Spleen (tissue), 11 donors: ENCODE results near the gene RIN2. TPM values are rescaled to one million over a fixed set of nuclear protein-coding genes. Genes with fewer than 3 reads are reported as not detected.
A peak's percentile ranks its signal among the peaks of the same experiment; 100 is the strongest.

ENCODE experiments used
- DNase-seq: peaks from one replicate; pipeline ENCODE4 v3.0.0-alpha.2; 2020
- H3K27ac ChIP-seq, 8 donors: fragments of 200-600 bp; sonication (generic) in 7 of 8; 1 replicate in 4 of 8; 2 replicates in 4 of 8; pipeline versions ENCODE4 v1.5.0 to v1.8.0; 2016 to 2021; ENCODE audit warnings: inconsistent platforms in 4 of 8, mild to moderate bottlenecking in 4 of 8, moderate library complexity in 1 of 8
- H3K27me3 ChIP-seq, 7 donors: fragments of 200-600 bp; sonication (generic) in 6 of 7; replicated peaks in 1 of 7; 1 replicate in 4 of 7; 2 replicates in 3 of 7; pipeline versions ENCODE4 v1.5.0 to v1.8.0; 2016 to 2021; ENCODE audit warnings: inconsistent platforms in 3 of 7, mild to moderate bottlenecking in 1 of 7
- H3K36me3 ChIP-seq, 6 donors: fragments of 200-600 bp; sonication (generic) in 5 of 6; 1 replicate in 4 of 6; 2 replicates in 2 of 6; pipeline versions ENCODE4 v1.5.0 to v1.8.0; 2016 to 2021; ENCODE audit warnings: inconsistent platforms in 2 of 6
- H3K4me1 ChIP-seq, 6 donors: fragments of 200-600 bp; sonication (generic) in 5 of 6; 1 replicate in 3 of 6; 2 replicates in 3 of 6; pipeline versions ENCODE4 v1.5.0 to v1.8.0; 2016 to 2021; ENCODE audit warnings: inconsistent platforms in 3 of 6
- H3K4me3 ChIP-seq, 8 donors: fragments of 200-600 bp; sonication (generic) in 7 of 8; 1 replicate in 4 of 8; 2 replicates in 4 of 8; pipeline versions ENCODE4 v1.5.0 to v1.8.0; 2016 to 2021; ENCODE audit warnings: inconsistent platforms in 4 of 8, mild to moderate bottlenecking in 4 of 8, moderate library complexity in 2 of 8
- H3K9me3 ChIP-seq, 8 donors: fragments of 200-600 bp; sonication (generic) in 7 of 8; 1 replicate in 4 of 8; 2 replicates in 4 of 8; pipeline versions ENCODE4 v1.5.0 to v1.8.0; 2016 to 2021; ENCODE audit warnings: inconsistent platforms in 4 of 8
- CTCF ChIP-seq, 11 experiments: fragments of 200-600 bp in 7 of 11; fragments of 450-650 bp in 4 of 11; sonication (generic) in 4 of 11; IDR thresholded peaks in 8 of 11; conservative IDR thresholded peaks in 3 of 11; 1 replicate in 7 of 11; 2 replicates in 4 of 11; pipeline versions ENCODE4 v1.4.0 to v1.8.0; 2016 to 2021; ENCODE audit warnings: antibody characterized with exemption in 11 of 11, inconsistent platforms in 4 of 11, mild to moderate bottlenecking in 1 of 11
- POLR2A ChIP-seq, 3 donors: fragments of 450-650 bp; IDR thresholded peaks; one replicate each; pipeline ENCODE4 v1.5.1; 2017; ENCODE audit warnings: antibody characterized with exemption in 3 of 3, mild to moderate bottlenecking in 1 of 3
- POLR2AphosphoS5 ChIP-seq, 3 donors: sonication (generic); formaldehyde crosslinking; IDR thresholded peaks; one replicate each; pipeline ENCODE4 v1.5.1; 2017; ENCODE audit warnings: antibody characterized with exemption in 3 of 3
- WGBS, 5 donors: extraction: QIAGEN DNeasy Blood & Tissue Kit in 3 of 5; methylation state at CpG; one replicate each; pipeline versions ENCODE4 v1.1.5 to v1.1.7; 2013 to 2018; 5-methylcytosine and 5-hydroxymethylcytosine counted together
- intact Hi-C: fragments of 100-400 bp; cut with DNase I; formaldehyde crosslinking; loops from one replicate; pipeline ENCODE4 v1.15.0; 2023; ENCODE audit warnings: low total_unique reads
- polyA plus RNA-seq, 3 donors: library from polyadenylated mRNA; stranded (reverse); fragments of 200-250 nt; gene quantifications; one replicate each; pipeline ENCODE4 v1.2.1, GENCODE V29; 2013
- total RNA-seq, 7 donors: library from RNA; depleted of rRNA in 3 of 7; stranded (reverse); fragments of >200 nt in 3 of 7; fragmentation: NEBNext Ultra II Directional in 4 of 7; extraction: Animal tissue kit (Norgen Biotek cat#: 25700) in 4 of 7; gene quantifications; one replicate each; pipeline versions ENCODE4 v1.1.0 to v1.2.1, GENCODE V29; 2016 to 2021
- donor health status: healthy with polysubstance abuse.
- donor health status: DM: no; HTN: no; CAD: no; lungs with moderate emphysema.
- donor health status: DM: no; HTN: no; CAD: no.
- donor health status: Bipolar disorder and iron deficiency.
- donor health status: healthy.
- donor health status: DM: no; HTN: no; CAD: no.
- donor health status: DM: yes; HTN: yes; CAD: no.

The RIN2 gene
- total and polyA plus RNA-seq, 10 donors = 4.8 to 135 (median 64.0) TPM

GRCh38 chr20:19757487-19758132, 448 bp upstream of the RIN2 start:
- WGBS, 5 donors = 1 to 3% (median 2%) methylated on average over 25 to 45 of the region's 45 CpGs
- Histone ChIP-seq H3K4me1 (peaks cover 0 to 56% (median 26%) of the 10 kb centered on the region in 6 donors), H3K27ac (peak overlapping the region; percentile 29 to 91 (median 85)), H3K9me3 (no peaks in the 10 kb centered on the region), H3K27me3 (peaks cover 0 to 33% (median 15%) of the 10 kb centered on the region in 7 donors), H3K4me3 (peak overlapping the region; percentile 49 to 83 (median 56)), H3K36me3 (no peaks in the 10 kb centered on the region)
- DNase-seq = peak; percentile 88
- TF ChIP-seq CTCF (IDR thresholded peaks at IDR 0.05 in 8 of 11, conservative IDR thresholded peaks at IDR 0.05 in 3 of 11) (no peak), POLR2AphosphoS5 (IDR thresholded peaks at IDR 0.05) (peak; percentile 53 to 81 (median 77)), POLR2A (IDR thresholded peaks at IDR 0.05) (no peak)
- intact Hi-C loops = no loop called here

- 2 to 4% (median 3%) methylated on average over 27 to 54 of the region's 54 CpGs for WGBS, 5 donors
- peaks cover 0 to 56% (median 26%) of the 10 kb centered on the region in 6 donors for H3K4me1 ChIP-seq
- intact Hi-C loops = no loop called here
- no peaks in the 10 kb centered on the region for H3K9me3 ChIP-seq
- H3K27ac ChIP-seq = peak overlapping the region; percentile 48 to 91 (median 85)
- TF ChIP-seq POLR2AphosphoS5 (IDR thresholded peaks at IDR 0.05) (peak; percentile 36 to 88 (median 70)), CTCF (IDR thresholded peaks at IDR 0.05 in 8 of 11, conservative IDR thresholded peaks at IDR 0.05 in 3 of 11) (peak in 1 of 11 experiments; percentile 8), POLR2A (IDR thresholded peaks at IDR 0.05) (no peak)
- peak overlapping the region; percentile 49 to 83 (median 56) for H3K4me3 ChIP-seq
- H3K36me3 ChIP-seq = no peaks in the 10 kb centered on the region
- peak; percentile 85 for DNase-seq
- H3K27me3 ChIP-seq = peaks cover 0 to 33% (median 15%) of the 10 kb centered on the region in 7 donors
These were observed 658 bp downstream of the RIN2 start for GRCh38 chr20:19758501-19759331.

GRCh38 chr20:19760371-19760721, 2.3 kb downstream of the RIN2 start:
- no peaks in the 10 kb centered on the region for H3K36me3 ChIP-seq
- 64 to 91% (median 79%) methylated on average over 3 of the region's 3 CpGs for WGBS, 5 donors

More at GRCh38 chr20:19760371-19760721, 2.3 kb downstream of the RIN2 start:
- H3K27ac ChIP-seq = peak overlapping the region in 5 of 8 donors; percentile 21 to 88 (median 82)
- TF ChIP-seq POLR2AphosphoS5 (IDR thresholded peaks at IDR 0.05) (no peak), POLR2A (IDR thresholded peaks at IDR 0.05) (no peak), CTCF (IDR thresholded peaks at IDR 0.05 in 8 of 11, conservative IDR thresholded peaks at IDR 0.05 in 3 of 11) (no peak)
- no peak overlapping the region for H3K4me3 ChIP-seq
- intact Hi-C loops = no loop called here
- H3K4me1 ChIP-seq = peaks cover 0 to 56% (median 26%) of the 10 kb centered on the region in 6 donors
- H3K9me3 ChIP-seq = no peaks in the 10 kb centered on the region
- no peak for DNase-seq
- peaks cover 0 to 33% (median 15%) of the 10 kb centered on the region in 7 donors for H3K27me3 ChIP-seq
